ENCODE data around the gene JADE3.

- TF ChIP-seq POLR2AphosphoS5 (IDR thresholded peaks at IDR 0.05): no peak
- TF ChIP-seq, protein P1, sequence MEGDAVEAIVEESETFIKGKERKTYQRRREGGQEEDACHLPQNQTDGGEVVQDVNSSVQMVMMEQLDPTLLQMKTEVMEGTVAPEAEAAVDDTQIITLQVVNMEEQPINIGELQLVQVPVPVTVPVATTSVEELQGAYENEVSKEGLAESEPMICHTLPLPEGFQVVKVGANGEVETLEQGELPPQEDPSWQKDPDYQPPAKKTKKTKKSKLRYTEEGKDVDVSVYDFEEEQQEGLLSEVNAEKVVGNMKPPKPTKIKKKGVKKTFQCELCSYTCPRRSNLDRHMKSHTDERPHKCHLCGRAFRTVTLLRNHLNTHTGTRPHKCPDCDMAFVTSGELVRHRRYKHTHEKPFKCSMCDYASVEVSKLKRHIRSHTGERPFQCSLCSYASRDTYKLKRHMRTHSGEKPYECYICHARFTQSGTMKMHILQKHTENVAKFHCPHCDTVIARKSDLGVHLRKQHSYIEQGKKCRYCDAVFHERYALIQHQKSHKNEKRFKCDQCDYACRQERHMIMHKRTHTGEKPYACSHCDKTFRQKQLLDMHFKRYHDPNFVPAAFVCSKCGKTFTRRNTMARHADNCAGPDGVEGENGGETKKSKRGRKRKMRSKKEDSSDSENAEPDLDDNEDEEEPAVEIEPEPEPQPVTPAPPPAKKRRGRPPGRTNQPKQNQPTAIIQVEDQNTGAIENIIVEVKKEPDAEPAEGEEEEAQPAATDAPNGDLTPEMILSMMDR (IDR thresholded peaks at IDR 0.05): no peak
These were observed 42.5 kb downstream of the JADE3 start for GRCh38 chrX:46954716-46955115.

Data from stomach (tissue), 4 donors.